C1 segment of cervical spinal cord (tissue), 14 donors: ENCODE data around the gene DNTTIP2.
"Not testable (repeated sequence)": the region's sequence is repeated elsewhere in the genome, so short reads cannot be mapped to it uniquely, and the experiment has no call there.

Source experiments
- DNase-seq, 14 donors: peaks; one replicate each; lab custom pipeline; 2025; lab: John Stamatoyannopoulos, UW

The DNTTIP2 gene

DNA sequence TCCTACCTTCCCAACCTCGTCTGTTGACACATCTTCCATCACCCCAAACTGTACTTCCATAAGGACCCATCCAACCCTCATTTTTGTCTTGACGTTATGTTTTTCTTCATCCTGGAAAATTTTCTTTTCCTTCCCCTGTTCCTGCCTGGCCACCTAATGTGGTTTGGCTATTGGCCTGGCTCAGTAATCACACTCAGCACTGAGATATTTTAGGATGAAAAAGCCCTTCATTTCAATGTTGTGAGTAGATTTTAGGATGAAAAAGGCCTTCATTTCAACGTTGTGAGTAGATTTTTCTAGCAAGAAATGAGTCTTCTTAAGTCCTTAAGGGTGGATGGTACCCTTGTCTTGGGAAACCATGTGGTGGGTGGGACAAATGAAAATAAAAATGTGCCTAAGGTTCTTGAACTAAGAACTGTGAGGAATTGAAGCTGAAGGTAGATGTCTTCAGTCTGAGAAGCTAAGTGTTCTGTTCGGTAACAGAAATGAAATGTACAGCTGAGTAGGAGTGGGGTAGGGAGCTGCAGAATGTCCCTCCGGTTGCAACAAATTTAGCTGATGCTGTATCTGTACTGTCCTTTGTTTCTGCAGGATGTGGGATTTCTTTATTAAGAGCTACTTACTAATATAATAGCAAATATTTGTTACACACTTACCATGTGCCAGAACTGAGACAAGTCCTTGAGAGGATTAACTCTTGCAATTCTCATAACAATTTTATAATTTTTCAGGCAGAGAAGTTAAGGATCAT lies 36.1 kb downstream of the DNTTIP2 start:
- DNase-seq = no peak

DNA sequence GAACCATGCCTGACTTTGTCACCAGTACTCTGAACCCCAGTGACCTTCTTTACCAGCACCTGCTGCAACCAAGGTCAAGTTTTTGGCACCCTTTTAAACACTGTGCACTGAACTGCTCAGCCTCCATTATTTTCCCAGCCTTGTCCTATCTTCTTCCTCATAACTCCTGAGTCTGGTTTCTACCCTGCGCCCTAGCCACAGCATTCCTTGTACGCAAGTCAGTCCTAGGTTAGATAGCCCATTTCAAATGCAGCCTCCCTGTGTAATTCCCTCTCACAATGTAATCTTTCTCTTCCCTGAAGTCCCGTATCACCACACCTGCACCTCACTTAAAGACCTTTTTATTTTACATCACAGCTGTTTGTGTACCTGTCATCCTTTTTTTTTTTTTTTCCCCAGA lies 37.2 kb downstream of the DNTTIP2 start:
- DNase-seq = no peak

DNA sequence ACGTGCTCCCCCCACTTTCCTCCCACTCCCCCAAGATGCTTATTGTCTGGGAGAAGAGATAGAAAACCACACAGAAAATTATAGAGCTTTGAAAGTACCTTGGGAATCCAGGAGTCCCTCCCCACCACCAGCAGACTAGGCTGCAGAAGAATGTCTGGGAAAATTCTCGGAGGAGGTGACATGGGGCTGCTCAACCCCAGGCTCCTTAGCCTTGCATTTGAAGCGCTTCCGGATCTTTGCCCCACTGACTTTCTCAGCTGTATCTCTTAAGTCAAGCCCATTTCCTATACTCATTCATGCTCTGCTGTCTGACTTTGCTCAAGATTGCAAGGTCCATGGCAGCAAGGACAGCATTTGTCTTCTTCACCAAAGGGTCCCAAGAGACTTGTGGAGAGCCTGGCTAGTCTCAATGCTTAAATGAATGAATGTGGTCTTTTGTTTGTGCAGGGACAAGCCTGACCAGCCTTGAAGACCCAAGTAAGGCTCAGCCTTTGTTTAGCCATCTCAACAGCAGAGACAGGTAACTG lies 38.0 kb downstream of the DNTTIP2 start:
- DNase-seq = no peak

DNA sequence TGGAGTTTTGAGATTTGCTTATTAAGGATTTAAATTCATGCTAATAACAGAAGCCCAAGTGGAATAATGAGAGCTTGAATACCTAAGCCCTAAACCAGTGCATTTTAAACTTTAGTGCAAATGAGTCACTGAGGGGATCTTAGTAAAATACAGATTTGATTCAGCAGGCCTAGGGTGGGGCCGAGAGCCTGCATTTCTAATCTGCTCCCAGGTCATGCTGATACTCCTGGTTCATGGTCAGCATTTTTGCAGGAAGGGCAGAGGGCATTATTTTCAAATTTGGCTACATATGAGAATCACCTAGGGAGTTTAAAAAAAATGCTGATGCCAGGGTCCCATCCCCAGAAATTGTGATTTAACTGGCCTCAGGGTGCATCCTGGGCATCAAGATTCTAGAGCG lies 39.3 kb downstream of the DNTTIP2 start:
- DNase-seq = no peak

DNA sequence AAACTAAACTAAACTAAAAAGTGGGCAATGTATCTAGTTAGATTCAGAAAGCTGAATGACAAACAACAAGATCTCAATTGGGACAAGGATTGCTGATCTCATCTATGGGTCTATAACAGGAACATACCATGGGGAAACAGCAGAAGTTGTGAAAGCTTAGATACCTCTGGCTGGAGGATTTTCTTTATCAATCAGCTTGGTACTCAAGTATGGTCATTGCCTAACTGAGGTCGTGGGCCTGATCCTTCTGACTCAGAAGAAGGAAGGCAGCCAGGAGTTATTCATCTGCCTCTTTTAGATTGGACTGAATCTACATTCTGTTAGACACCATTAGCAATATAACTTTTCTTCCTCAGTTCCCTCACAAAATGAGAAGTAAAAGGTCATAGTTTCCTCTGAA lies 39.7 kb downstream of the DNTTIP2 start:
- DNase-seq = no peak

DNA sequence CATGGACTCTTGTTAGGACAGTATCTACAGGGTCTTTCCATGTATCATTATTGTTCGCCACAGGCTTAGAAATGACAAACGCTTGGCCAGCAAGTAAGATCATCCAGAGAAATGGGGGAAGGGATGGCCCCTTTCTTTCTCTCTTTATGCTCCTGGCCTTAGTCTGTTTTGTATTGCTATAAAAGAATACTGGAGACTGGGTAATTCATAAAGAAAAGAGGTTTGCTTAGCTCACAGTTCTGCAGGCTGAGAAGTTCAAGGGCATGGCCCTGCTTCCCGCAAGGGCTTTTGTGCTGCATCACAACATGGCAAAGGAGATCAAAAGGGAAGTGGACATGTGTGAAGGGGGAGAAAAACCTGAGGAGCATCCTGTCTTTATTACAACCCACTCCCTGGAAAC lies 41.0 kb downstream of the DNTTIP2 start:
- DNase-seq = no peak

DNA sequence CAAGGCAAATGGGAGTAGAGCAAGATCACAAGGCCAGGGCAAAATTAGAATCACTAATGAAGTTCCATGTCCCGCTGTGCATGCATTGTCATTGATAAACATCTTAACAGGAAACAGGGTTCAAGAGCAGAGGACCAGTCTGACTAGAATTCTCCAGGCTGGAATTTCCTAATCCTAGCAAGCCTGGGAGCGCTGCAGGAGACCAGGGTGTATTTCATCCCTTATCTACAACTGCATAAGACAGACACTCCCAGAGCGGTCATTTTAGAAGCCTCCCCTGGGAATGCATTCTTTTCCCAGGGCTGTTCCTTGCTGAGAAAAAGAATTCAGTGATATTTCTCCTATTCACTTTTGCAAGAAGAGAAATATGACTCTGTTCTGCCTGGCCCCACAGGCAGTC lies 45.7 kb downstream of the DNTTIP2 start:
- not testable (repeated sequence) for DNase-seq

DNA sequence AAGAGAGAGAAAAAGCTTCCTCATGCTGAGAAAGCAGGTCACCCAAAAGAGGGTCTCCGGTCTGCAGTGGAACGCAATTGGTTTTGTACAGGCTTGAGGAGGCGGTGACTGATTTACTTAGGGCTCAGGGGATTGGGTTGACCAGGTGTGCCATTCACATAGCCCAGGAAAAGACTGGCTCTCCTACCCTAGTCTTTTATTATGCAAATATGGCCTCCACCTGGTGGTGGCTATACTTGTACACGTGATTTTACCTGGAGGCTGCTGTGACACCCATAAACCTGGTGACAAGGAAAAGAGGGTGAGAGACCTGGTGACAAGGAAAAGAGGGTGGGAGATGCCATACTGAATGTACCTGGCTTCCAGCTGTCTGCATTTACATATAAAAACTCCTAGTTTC lies 49.9 kb downstream of the DNTTIP2 start:
- DNase-seq = no peak

DNA sequence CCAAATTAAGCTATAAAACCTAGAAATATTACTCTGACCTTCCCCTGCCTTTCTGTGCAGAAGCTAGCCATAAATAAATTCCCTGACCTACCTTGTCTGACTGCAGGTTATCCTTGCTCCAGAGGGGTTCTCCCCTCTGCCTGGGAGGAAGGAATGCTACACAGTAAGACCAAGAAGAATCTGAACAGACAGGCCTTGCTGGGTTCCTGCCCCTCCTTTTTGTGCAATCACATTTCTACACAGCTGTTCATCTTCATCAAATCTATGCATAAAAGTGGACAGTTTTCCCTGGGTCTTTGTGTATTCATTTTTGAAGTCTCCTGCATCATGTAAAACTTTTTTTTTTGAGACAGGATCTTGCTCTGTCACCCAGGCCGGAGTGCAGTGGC lies 50.6 kb downstream of the DNTTIP2 start:
- no peak for DNase-seq

DNA sequence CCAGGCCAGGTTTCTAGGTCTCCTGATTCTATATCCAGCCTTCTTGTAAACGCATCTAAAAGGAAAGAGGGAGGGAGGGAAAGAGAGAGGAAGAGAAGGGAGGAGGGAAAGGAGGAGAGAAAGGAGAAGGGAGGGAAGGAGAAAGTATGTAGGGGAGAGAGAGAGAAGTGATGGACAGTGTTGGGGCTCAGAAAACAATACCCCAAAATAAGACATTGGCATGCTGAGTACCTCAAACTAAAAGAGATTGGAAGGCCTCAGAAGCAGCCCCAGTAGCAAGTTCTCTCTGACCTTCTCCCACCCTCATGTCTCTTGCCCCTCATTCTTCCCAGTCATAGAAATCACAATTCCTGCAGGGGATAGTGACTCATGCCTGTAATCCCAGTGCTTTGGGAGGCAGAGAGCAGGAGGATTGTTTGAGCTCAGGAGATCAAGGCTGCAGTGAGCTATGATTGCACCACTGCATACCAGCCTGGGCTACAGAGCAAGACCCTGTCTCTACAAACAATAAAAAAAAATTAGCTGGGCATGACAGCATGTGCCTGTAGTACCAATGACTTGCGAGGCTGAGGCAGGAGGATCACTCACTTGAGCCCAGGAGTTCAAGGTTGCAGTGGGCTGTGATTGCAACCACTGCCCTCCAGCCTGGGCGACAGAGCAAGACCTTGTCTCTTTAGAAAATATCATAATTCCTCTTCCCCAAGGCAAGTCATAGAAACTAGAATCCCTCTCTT lies 51.2 kb downstream of the DNTTIP2 start:
- no peak for DNase-seq

DNA sequence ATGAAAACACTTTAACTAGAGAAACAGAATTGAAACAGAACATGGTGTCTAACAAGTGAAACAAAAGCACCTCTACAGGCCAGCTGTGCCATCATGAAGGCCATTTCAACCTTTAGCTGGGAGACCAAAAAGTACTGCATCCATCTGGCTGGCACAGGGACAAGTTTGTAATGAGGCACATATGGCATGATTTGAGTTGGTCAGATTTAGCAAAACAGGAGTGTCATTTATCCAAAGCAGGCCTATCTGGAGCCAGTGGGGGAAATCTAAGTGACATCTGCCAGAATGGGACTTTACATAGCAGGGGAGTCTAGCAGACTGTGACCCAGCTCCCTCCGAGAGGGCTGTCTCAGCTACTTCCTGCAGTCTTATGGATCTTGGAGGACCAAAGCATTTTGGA lies 51.9 kb downstream of the DNTTIP2 start:
- peak in 1 of 14 donors; percentile 12 for DNase-seq

DNA sequence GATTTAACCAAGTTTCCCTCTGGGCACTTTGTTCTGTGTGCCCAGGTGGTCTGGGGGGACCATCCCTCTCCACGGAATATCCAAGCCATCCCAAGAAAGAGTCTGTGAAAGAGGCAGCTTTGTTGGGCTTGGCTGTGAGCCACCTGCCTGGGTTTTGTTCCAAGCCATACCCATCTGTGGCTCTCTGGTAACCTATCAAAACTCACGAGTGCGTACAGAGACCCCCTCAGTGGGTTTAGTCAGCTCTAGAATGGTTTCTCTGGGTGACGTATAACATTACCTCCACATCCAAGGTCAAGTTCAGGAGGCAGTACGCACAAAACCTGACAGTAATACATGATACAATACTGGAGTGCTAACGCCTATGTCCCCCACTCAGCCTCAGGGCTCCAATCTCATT lies 54.2 kb downstream of the DNTTIP2 start:
- no peak for DNase-seq

DNA sequence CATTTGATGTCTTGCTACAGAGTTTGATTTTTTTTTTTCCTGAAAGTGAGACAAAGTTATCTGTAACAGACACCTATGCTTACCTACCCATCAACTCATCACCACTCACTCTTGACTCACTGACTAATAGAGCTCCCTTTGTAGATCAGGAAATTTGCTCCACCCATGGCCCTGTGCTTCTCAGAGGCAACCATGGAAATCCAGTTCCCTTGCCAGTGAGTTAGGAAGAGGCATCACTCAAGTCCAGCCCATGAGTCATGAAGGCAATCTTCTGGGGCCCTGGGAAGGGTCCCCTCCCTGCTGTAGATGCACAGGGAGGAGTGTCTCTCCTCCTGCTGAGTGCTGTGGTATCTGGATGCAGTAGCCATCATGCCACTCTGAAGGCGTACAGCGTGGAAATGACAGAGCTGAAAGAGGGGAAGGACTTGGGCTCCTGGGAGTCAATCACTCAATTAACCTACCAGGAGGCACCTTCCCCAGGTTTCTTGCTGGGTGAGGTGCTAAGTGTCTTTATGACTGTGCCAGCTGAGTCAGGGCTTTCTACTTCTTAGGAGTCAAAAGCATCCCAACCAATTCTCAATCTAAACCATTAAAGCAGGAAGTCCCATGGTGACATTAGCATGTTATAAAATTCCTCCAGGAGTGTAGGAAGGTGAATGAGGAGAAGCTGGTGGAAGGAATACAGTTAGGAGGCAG lies 56.1 kb downstream of the DNTTIP2 start:
- no peak for DNase-seq

DNA sequence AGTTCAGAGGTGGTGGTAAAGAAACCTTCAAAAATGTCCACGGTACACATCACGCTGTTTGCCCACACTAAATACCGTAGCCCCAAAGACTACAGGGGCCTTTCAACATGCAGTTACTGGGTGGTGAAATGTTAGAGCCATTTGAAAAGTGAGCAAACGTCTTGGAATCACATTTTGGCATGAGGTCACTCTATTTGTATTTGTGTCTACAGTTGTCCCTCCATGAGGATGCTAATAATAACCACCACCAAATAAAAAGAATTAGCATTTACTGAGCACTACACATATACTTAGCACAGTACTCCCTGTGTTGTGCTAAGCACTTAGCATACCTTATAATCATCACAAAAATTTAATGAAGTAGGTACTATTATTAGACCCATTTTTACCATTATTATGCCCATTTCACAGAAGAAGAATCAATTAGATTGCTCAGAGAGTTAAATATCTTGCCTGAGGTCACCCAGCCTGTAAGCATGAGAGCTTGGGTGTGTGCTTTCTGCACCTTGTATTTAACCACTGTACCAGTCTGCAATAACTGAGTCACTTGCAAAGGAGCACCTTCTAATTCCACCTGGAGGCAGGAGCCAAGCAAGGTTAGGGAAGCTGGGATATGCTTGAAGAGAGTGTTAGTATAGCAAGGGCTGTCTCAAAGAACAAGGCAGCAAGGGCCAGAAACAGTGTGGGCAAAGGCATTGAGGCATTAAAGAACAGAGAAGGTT lies 57.4 kb downstream of the DNTTIP2 start:
- no peak for DNase-seq

DNA sequence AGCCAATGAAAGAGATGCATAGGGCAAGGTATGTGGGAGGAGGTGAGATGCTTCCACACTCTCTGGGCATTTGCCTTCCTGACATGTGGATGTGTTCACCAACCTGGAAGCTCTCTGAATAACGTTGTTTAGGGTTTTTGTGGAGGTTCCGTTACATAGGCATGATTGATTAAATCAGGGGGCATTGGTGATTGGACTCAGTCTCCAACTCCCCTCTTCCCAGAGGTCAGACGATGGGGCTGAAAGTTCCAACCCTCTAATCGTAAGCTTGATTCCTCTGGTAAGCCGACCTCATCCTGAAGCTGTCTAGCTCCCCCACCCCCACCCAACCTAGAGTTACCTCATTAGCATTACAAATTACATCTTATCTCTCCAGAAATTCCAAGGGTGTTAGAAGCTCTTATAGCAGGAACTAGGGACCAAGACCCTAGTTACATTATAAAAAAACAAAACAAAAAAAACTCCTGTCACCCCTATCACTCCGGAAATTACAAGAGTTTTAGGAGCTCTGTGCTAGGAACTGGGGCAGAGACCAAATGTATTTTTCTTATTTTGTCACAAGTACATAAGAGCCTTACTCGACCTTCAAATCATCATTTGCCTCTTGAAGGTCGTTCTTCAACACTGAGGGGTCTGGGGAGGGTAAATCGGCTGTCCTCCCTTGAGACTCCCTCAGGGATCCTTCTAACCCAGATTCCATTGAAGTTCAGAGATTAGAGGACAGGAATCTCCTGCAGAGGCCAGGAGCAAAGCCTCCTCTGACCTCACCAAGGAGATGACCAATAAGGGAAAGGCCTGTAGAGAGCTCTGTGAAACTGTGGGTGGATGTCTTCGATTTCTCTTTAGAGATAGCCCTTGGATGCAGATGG lies 58.2 kb downstream of the DNTTIP2 start:
- no peak for DNase-seq

DNA sequence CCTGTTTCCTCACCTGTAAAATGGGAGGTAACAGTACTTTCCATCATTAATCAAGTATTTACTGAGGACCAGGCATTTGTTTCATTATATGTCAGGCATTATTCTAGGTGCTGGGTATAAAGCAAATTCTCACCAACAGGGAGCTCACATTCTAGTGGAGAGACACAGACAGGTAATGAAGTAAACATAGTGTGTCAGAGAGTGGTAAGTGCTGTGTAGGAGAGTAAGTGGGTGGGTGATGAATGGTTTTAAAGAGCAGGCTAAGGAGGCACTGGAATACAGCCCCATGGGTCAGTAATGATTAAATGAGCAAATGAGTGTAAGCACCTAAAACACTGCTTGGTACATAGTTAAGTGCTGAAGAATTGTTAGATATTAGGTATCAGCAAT lies 60.4 kb downstream of the DNTTIP2 start:
- no peak for DNase-seq

DNA sequence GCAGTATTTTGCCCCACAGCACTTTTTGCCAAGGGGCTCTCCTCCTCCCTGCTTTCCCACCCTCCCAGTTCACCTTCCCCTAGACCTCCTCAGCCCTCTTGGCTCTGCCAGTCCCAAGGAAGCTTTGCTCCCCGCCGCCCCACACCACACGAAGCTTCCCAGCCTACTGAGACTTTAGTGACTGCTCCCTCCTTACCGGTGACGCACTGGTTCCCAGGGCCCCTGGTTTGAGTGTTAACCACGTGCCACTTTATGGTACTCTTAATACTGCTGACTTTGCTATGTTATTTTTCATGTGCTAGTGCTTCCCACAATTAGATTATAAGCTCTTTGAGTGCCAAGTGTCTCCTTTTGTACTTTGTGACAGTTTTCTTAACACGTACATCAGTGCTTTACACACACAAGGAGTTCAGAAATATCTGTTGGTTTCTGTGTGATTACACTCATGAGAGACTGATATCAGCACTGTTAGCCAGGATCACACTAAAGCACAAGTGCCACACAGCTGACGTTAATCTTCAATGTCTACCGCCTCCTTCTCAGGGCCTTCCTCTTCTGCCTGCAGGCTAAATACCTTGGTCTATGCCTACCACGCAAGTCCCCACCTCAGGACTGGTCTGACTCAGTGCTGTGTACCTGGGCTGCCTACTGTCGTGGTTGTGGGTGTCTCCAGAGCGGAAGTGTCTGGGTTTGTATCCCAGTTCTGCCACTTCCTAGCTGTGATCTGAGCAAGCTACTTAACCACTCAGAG lies 61.0 kb downstream of the DNTTIP2 start:
- no peak for DNase-seq

DNA sequence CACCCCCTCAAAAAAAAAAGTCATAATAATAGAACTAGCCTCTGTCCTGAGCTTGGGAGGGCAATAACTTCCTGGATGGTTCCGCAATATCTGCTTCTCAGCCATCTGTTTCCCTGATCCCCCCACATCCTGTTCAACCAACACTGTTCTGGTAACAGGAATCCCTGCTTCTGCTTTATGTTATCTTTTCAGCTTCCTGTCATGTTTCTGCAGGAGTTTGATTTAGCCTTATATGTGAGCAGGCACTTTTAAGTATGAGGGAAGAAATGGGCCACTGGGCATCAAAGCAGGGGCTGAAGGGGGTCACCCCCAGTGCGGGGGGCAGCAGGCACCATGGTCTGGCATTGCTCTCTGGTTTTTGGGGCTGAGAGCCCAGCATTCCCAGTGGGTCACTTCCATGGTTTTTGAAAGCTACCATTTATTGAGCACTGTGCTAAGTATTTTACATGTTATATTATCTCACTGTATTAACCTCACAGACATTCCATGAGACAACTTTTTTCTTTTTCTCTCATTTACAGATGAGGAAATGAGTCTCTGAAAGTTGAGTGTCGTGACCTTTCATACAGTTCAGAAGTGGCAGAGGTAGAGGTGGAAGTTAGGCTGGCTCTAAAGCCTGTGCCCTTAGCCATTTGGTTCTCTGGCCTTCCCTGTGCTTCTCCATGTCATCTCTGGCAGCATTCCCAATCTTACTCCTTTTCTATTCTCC lies 61.9 kb downstream of the DNTTIP2 start:
- DNase-seq = peak in 3 of 14 donors; percentile 10 to 18 (median 18)
